Activated B cell treated with CpG ODN at 0.5 μM for 24 hours (primary cell): ENCODE data around the gene FN3K. TPM values are rescaled to one million over a fixed set of nuclear protein-coding genes. Genes with fewer than 3 reads are reported as not detected.

ENCODE experiments used
- ATAC-seq: fragments of 200-7000 bp; cut with Tn5 transposase; one replicate; pipeline ENCODE4 v1.10.0; 2021; ENCODE audit warnings: low read depth, mild to moderate bottlenecking, moderate library complexity
- CTCF ChIA-PET: fragments of 350-600 bp; sonication (Branson Sonifier 250); formaldehyde crosslinking; loops from one replicate; lab custom pipeline; 2021; ENCODE audit warnings: antibody characterized with exemption; lab: Charles Lee
- POLR2A ChIA-PET: fragments of 350-600 bp; sonication (Branson Sonifier 250); formaldehyde crosslinking; loops from one replicate; lab custom pipeline; 2021; ENCODE audit warnings: antibody characterized with exemption; lab: Charles Lee
- DNase-seq: peaks from one replicate; pipeline ENCODE4 v3.0.0; 2022
- H3K27ac Mint-ChIP-seq: one replicate; pipeline ENCODE4 v1.8.0; 2020; ENCODE audit warnings: mixed read lengths
- H3K27me3 Mint-ChIP-seq: one replicate; pipeline ENCODE4 v1.8.0; 2021; ENCODE audit warnings: mixed read lengths
- H3K36me3 Mint-ChIP-seq: one replicate; pipeline ENCODE4 v1.8.0; 2021; ENCODE audit warnings: low read depth, mixed read lengths
- H3K4me1 Mint-ChIP-seq: one replicate; pipeline ENCODE4 v1.8.0; 2021; ENCODE audit warnings: mixed read lengths
- H3K4me3 Mint-ChIP-seq: one replicate; pipeline ENCODE4 v1.8.0; 2020; ENCODE audit warnings: mild to moderate bottlenecking, mixed read lengths
- H3K9me3 Mint-ChIP-seq: one replicate; pipeline ENCODE4 v1.8.0; 2020; ENCODE audit warnings: mixed read lengths
- CTCF ChIP-seq: fragments of 200-600 bp; IDR thresholded peaks from one replicate; pipeline ENCODE4 v1.8.0; 2022; ENCODE audit warnings: antibody characterized with exemption, mild to moderate bottlenecking
- intact Hi-C: fragments of 100-400 bp; cut with micrococcal nuclease; formaldehyde crosslinking; loops from one replicate; pipeline ENCODE4 v1.15.1; 2024
- total RNA-seq: library from RNA; stranded (reverse); gene quantifications from 2 replicates; pipeline ENCODE4 v1.2.3, GENCODE V29; 2022

The FN3K gene
- total RNA-seq, 1 donor from 2014 or later: 0.44 TPM

- Mint-ChIP-seq H3K27me3 (no peaks in the 10 kb centered on the region), H3K4me1 (peaks cover 22% of the 10 kb centered on the region), H3K27ac (no peak overlapping the region), H3K36me3 (peaks cover 5% of the 10 kb centered on the region), H3K4me3 (peak overlapping the region; percentile 80), H3K9me3 (no peaks in the 10 kb centered on the region)
- ChIA-PET CTCF (no interaction called here), POLR2A (no interaction called here)
- intact Hi-C loops: loop anchor here (5.0 kb wide), 1 partner anchor 656 kb away; the partner anchor contains the start of gene FASN
- no peak for TF ChIP-seq CTCF
- DNase-seq (no peak), ATAC-seq (no peak)
Observed at GRCh38 chr17:82753201-82753464, 17.7 kb downstream of the FN3K start.

GRCh38 chr17:82754297-82755208 is 19.1 kb downstream of the FN3K start:
- no peak for TF ChIP-seq CTCF
- Mint-ChIP-seq H3K36me3 (peaks cover 5% of the 10 kb centered on the region), H3K4me1 (peaks cover 22% of the 10 kb centered on the region), H3K4me3 (peak overlapping the region; percentile 20), H3K9me3 (no peaks in the 10 kb centered on the region), H3K27ac (no peak overlapping the region), H3K27me3 (no peaks in the 10 kb centered on the region)
- POLR2A ChIA-PET: interaction anchor here (0.6 kb wide), 1 partner anchor 38 kb away, joined by 9 read pairs; the partner anchor contains the start of gene FN3KRP
- no peak for ATAC-seq
- intact Hi-C loops: loop anchor here (5.0 kb wide), 1 partner anchor 657 kb away; the partner anchor contains the start of gene FASN
- CTCF ChIA-PET: no interaction called here
- DNase-seq: no peak

- H3K9me3 Mint-ChIP-seq: no peaks in the 10 kb centered on the region
- peaks cover 9% of the 10 kb centered on the region for H3K36me3 Mint-ChIP-seq
- DNase-seq (no peak), ATAC-seq (no peak)
- H3K4me1 Mint-ChIP-seq: peaks cover 22% of the 10 kb centered on the region
- H3K27me3 Mint-ChIP-seq: no peaks in the 10 kb centered on the region
- POLR2A ChIA-PET: no interaction called here
- intact Hi-C loops: no loop called here
- no peak for TF ChIP-seq CTCF
- no peak overlapping the region for H3K27ac Mint-ChIP-seq
- H3K4me3 Mint-ChIP-seq: no peak overlapping the region
- CTCF ChIA-PET: interaction anchor here (1.3 kb wide), 1 partner anchor 10 kb away, joined by 4 read pairs; no protein-coding TSS in a partner anchor
Observed at GRCh38 chr17:82756166-82756565, 20.8 kb downstream of the FN3K start.

GRCh38 chr17:82765371-82765770 is 30.0 kb downstream of the FN3K start:
- intact Hi-C loops: loop anchor here (5.0 kb wide), 1 partner anchor 118 kb away; the partner anchor contains the start of gene WDR45B
- Mint-ChIP-seq H3K27ac (no peak overlapping the region), H3K4me3 (no peak overlapping the region), H3K27me3 (no peaks in the 10 kb centered on the region), H3K36me3 (peaks cover 52% of the 10 kb centered on the region), H3K4me1 (peaks cover 15% of the 10 kb centered on the region), H3K9me3 (no peaks in the 10 kb centered on the region)
- DNase-seq: no peak
- ChIA-PET POLR2A (no interaction called here), CTCF (interaction anchor here (1.3 kb wide), 1 partner anchor 97 kb away, joined by 5 read pairs; no protein-coding TSS in a partner anchor)
- no peak for TF ChIP-seq CTCF
- ATAC-seq: no peak

- ATAC-seq (no peak), DNase-seq (no peak)
- peaks cover 12% of the 10 kb centered on the region for H3K4me1 Mint-ChIP-seq
- H3K9me3 Mint-ChIP-seq: no peaks in the 10 kb centered on the region
- no peak overlapping the region for H3K4me3 Mint-ChIP-seq
- POLR2A ChIA-PET: no interaction called here
- TF ChIP-seq CTCF: no peak
- H3K27ac Mint-ChIP-seq: no peak overlapping the region
- CTCF ChIA-PET: interaction anchor here (0.7 kb wide), 1 partner anchor 99 kb away, joined by 3 read pairs; no protein-coding TSS in a partner anchor
- intact Hi-C loops: loop anchor here (5.0 kb wide), 1 partner anchor 120 kb away; the partner anchor contains the start of gene WDR45B
- no peaks in the 10 kb centered on the region for H3K27me3 Mint-ChIP-seq
- peaks cover 58% of the 10 kb centered on the region for H3K36me3 Mint-ChIP-seq
Observed at GRCh38 chr17:82767041-82767754, 31.8 kb downstream of the FN3K start.
